ENCODE data around the gene CLCN3.
"Not testable (repeated sequence)": the region's sequence is repeated elsewhere in the genome, so short reads cannot be mapped to it uniquely, and the experiment has no call there.

Gene CLCN3

GRCh38 chr4:169618986-169619385 lies 1.4 kb upstream of the CLCN3 start:
- DNase-seq: no peak

- DNase-seq: peak; percentile 45
Measured at GRCh38 chr4:169619518-169619957, 840 bp upstream of the CLCN3 start.

- DNase-seq: peak; percentile 18
Measured at GRCh38 chr4:169620880-169621248, 486 bp downstream of the CLCN3 start.

DNA sequence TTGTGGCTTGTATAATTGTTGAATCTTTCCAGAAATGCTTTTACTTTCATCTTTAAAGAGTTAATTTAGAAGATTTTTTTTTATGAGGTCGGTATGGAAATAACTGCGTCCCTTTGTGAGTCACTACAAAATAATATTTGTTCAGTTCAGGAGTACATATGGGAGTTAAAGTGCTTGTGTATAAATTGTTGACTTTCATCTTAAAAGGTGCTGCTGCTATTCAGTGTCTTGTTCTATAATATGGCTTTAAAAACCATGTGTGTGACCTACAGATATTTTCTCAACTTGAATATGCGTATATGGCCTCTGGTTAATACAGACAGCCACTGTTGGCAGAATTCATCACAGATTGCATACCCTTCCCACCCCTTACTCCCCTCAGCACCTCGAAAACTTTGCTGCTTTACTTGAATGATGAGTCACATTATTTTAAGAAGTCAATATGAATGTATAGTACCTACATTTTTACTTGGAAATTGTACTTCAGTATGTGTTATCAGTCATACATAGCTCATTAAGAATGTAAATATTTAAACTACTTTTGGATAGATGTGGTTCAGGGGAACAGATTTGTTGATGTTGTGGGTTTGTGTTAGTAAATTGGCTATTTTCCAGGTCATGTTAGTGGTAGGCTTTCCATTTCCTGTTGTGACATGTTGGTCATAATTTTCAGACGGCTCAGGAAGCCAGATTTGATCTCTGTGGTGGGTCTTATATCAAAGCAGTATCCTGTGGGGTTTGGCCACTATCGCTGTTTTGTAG lies 1.5 kb downstream of the CLCN3 start:
- peak; percentile 71 for DNase-seq

DNA sequence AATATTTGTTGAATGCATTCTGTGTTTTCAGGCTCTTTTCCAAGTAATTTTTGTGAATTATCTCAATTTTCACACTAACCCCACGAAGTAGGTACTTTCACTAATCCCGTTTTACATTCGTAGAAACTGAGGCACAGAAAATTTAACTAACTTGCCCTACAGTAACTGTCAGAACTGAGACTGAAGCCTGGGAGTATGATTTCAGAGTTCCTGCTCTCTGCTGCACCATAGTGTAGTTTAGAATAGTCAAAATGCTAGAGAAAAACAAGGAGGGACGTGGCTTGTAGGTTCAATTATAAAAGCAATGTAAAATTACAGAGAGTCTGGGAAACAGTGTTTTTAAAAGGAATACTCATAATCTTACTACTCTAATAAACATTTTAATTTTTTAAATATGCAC lies 2.2 kb downstream of the CLCN3 start:
- no peak for DNase-seq

GRCh38 chr4:169624012-169624411 lies 3.6 kb downstream of the CLCN3 start:
- DNase-seq: not testable (repeated sequence)

DNA sequence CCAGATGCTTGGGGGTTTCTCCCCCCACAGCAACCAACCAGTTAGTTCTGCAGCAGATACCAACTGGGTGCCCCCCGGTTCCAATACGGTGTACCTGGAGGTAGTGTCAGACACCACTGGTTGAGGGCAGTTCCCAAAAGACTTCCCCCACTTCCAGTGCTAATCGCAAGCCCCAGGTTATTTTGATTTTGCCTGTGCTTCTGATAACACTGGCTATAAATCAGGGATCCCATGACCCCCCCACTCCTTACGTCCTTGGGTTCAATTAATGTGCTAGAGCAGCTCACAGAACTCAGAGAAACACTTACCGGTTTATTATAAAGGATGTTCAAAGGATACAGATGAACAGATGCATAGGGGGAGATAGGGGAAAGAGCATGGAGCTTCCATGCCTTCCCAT lies 5.5 kb downstream of the CLCN3 start:
- no peak for DNase-seq

- DNase-seq: no peak
Measured at GRCh38 chr4:169626331-169627282, 6.2 kb downstream of the CLCN3 start.

DNA sequence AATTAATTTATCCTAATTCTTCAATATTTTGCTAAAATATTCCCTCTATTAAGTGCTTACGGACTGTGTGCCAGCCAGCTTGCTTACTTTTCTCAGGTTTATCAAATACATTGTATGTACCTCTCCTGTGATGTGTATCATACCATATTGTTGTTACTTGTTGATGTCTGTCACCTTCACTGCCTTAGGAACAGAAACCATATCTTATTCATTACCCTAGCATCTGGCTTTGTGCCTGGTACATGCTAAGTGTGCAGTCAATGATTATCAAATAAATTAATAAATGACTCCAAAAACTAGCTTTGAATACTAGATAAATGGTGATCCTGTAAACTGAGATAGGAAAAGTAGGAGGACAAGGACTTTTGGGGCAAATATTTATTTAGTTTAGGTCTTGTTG lies 6.9 kb downstream of the CLCN3 start:
- no peak for DNase-seq

- no peak for DNase-seq
Measured at GRCh38 chr4:169628579-169628978, 8.2 kb downstream of the CLCN3 start.

DNA sequence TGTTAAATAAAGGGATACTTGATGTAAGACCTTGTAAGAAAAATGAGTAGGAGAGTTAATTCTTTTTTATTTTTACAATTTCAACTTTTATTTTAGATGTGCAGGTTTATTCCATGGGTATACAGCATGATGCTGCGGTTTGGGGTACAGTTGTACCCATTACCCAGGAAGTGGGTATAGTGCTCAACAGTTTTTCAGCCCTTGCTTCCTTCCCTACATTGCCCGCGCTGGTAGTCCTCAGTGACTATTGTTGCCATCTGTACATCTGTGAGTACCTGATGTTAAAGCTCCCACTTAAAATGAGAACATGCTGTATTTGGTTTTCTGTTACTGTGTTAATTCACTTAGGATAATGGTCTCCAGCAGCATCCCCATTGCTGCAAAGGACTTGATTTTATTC lies 9.7 kb downstream of the CLCN3 start:
- no peak for DNase-seq

- no peak for DNase-seq
Measured at GRCh38 chr4:169632896-169633295, 12.5 kb downstream of the CLCN3 start.

- DNase-seq: no peak
Measured at GRCh38 chr4:169634975-169635374, 14.6 kb downstream of the CLCN3 start.

- peak; percentile 88 for DNase-seq
Measured at GRCh38 chr4:169640261-169640870, 20.0 kb downstream of the CLCN3 start.

DNA sequence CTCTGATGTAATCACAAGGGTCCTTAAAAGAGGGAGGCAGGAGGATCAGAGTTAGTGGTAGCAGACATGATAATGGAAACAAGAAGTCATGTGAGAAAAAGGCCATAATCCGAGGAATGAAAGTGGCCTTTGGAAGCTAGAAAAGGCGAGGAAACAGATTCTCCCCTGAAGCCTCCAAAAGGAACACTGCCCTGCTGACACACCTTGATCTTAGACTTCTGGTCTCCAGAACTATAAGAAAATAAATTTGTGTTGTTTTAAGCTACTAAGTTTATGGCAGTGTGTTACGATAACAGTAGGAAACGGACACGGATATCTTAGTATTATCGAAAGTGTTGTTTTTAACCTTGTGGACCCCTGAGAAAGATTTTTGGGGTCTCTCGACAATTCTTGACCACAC lies 24.4 kb downstream of the CLCN3 start:
- no peak for DNase-seq

- DNase-seq: no peak
Measured at GRCh38 chr4:169645627-169646026, 25.2 kb downstream of the CLCN3 start.

DNA sequence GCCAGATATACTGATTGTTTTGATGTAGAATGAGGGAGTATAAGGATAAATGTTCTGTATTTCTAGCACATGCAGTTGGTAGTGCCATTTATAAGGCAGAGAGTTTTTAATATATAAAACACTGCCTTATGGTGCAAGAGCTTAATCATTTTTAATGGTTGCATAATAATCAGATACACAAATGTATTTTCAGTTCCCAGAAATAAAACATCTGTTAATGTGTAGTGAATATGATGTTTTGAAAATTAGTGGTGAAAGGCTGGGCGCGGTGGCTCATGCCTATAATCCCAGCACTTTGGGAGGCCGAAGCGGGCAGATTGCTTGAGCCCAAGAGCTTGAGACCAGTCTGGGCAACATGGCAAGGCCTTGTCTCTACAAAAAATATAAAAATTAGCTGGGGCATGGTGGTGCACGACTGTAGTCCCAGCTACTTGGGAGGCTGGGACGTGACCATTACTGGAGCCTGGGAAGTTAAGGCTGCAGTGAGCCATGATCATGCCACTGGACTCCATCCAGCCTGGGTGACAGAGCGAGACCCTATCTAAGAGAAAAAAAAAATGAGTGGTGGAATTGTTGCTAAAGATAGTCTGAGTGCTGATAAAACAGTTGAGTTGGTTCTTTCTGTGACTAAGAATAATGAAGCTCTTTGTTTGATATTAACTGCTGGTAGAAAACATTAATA lies 29.3 kb downstream of the CLCN3 start:
- DNase-seq: no peak

DNA sequence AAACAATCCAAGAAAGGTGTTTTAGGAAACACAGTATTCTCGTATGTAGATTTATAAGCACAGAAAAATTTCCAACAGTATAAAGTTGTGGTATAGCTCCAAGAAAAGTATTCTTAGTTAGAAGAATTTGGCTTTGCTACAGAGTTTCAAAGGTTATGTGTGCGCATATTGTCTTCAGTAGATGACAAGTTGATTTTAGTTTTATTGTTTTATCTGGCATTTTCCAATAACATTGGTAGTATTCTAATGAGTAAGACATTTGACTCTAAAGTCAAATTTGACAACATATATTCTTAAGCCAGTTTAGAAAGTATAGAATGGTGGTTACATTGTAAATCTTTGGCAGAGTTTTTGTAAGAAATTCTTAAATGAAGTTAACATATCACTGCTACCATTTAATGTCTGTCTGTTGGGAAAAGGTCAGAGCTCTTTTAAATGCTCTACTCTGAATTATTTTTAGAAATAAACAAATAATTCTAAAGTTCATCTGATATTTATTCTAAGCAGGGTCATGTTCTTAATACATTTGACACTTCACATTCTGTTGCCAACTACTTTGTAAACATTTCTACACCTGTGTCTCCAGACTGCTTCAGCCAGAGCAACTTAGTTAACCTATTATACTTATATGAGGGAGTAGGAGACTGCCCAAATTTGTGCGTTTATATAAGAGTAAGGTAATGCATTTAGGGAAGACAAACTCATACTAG lies 30.0 kb downstream of the CLCN3 start:
- no peak for DNase-seq

- DNase-seq: no peak
Measured at GRCh38 chr4:169652535-169652934, 32.2 kb downstream of the CLCN3 start.

GRCh38 chr4:169655401-169655800 lies 35.0 kb downstream of the CLCN3 start:
- DNase-seq: no peak

DNA sequence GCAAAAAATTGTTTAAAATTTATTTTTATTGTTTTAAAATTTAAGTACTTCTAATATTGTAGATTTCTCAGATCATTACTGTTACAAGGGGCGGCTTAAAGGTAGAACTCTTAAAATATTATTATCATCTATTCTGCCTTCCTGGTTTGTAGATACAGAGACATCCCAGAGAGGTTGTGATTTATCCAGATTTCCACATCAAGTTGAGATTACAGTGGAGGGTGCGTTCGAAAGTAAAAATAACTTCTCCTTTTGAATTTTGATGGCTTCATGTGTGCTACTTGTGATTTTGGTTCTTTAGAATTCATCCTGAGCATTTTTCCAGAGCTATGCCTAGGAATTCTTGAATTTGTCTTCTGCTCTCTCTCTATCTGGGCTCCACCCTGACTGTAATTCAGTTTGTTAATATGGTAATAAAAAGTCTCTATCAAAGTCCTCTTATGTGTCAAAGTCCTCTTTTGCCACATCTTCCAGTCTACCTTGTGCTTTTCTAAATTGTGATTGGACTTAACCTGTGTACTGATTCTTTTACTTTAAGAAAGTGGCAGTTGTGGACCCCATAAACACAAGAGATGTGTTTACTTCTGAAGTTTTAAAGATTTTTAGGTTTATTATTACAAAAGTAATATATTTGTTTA lies 37.2 kb downstream of the CLCN3 start:
- DNase-seq: no peak

GRCh38 chr4:169658196-169658595 lies 37.8 kb downstream of the CLCN3 start:
- no peak for DNase-seq

Data from fibroblast of skin of right biceps (primary cell).